BE2C (cell line): ENCODE measurements around the gene GCAT. TPM values are rescaled to one million over a fixed set of nuclear protein-coding genes. Genes with fewer than 3 reads are reported as not detected.

Experiments
- DNase-seq: peaks from one replicate; pipeline ENCODE4 v3.0.0-alpha.2; 2020
- H3K27me3 ChIP-seq: fragments of 250-450 bp; sonication (Bioruptor Pico); 2 replicates; pipeline ENCODE4 v1.5.1; 2020; ENCODE audit warnings: mild to moderate bottlenecking
- H3K36me3 ChIP-seq: fragments of 250-450 bp; sonication (Bioruptor Pico); 2 replicates; pipeline ENCODE4 v1.5.1; 2020; ENCODE audit warnings: mild to moderate bottlenecking
- H3K4me1 ChIP-seq: fragments of 250-450 bp; sonication (Bioruptor Pico); 2 replicates; pipeline ENCODE4 v1.5.1; 2020
- H3K4me3 ChIP-seq: 2 replicates; pipeline ENCODE4 v1.5.1; 2011; ENCODE audit warnings: low read depth, low read length
- H3K9me3 ChIP-seq: fragments of 250-450 bp; sonication (Bioruptor Pico); 2 replicates; pipeline ENCODE4 v1.5.1; 2020
- CTCF ChIP-seq: IDR thresholded peaks from 2 replicates; pipeline ENCODE4 v1.5.1; 2012; ENCODE audit warnings: mild to moderate bottlenecking, low read depth, low read length
- polyA plus RNA-seq: library from polyadenylated mRNA; unstranded; fragments of >200 nt; gene quantifications from one replicate; pipeline ENCODE4 v1.2.1, GENCODE V29; 2012; ENCODE audit warnings: low read depth, missing spikeins; ENCODE audit not compliant: insufficient read length, insufficient read depth

Gene GCAT
- 24.4 TPM for polyA plus RNA-seq

DNA sequence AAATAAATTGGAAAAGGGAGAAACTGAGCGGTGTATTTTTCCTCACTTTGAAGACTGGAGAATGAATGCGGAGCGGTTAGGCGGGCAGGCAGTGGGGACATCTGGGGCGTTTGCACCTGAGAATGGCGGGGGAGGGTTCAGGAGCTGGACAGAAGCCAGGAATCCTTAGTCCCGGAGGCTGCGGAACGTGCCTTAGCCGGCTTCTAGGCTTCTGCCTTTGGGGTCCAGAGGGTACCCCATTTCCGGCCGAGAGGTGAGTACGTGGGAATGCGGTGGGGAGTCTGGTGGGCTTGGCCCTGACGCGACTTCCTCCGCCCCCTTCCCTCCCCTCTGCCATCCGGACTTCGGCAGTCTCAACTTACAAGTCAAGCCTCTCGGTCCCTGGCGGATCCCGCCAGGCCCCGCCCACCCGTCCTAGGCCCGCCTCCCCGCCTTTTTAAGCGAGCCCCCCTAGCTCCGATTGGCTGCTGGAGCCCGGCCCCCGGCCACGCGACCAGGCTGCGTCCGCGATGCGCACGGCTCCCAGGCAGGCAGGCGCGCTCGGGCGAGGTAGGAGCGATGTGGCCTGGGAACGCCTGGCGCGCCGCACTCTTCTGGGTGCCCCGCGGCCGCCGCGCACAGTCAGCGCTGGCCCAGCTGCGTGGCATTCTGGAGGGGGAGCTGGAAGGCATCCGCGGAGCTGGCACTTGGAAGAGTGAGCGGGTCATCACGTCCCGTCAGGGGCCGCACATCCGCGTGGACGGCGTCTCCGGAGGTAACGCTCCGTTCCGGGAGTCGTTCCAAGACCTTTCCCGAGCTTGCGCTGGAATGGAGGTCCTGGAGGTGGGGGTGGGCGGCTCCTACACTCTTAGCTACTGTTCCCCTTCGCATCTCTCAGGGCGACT, at the start of gene GCAT:
GCAT (plus strand) TSS at position 525 of the 884 bp plus-strand sequence; CDS start at position 559, 34 bp downstream.
- peak; percentile 98 for DNase-seq
- H3K4me1 ChIP-seq = peaks cover 4% of the 10 kb centered on the region; the same call in 1 of the 2 replicates
- TF ChIP-seq CTCF = no peak
- no peaks in the 10 kb centered on the region for H3K27me3 ChIP-seq
- no peaks in the 10 kb centered on the region for H3K36me3 ChIP-seq
- H3K4me3 ChIP-seq = peak within 1 kb of the TSS; percentile 96
- no peaks in the 10 kb centered on the region for H3K9me3 ChIP-seq

- no peak overlapping the region for H3K4me3 ChIP-seq
- H3K36me3 ChIP-seq = peaks cover 23% of the 10 kb centered on the region
- no peak for DNase-seq
- H3K4me1 ChIP-seq = peaks cover 2% of the 10 kb centered on the region
- H3K9me3 ChIP-seq = no peaks in the 10 kb centered on the region
- no peak for TF ChIP-seq CTCF
- H3K27me3 ChIP-seq = no peaks in the 10 kb centered on the region
Measured at GRCh38 chr22:37758694-37759093, 49.0 kb upstream of the GCAT start.

DNA sequence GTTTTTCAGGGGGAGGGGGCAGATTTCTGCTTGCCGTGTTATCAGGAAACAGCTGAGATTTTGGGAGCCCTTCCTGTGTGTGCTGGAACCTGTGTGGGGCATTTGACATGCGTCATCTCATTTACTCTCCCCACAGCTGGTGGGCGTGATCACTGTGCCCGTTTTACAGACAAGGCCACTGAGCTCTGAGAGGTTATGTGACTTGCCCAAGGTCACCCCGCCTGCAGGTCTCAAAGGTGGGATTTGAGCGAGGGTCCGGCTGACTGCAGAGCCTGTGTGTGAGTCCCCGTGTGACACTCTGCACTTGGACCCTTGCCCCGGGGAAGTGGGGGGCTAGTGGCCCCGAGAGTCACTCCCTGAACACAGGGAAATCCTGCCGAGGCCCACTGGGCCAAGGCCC, 48.5 kb upstream of the GCAT start:
- Histone ChIP-seq H3K27me3 (no peaks in the 10 kb centered on the region), H3K36me3 (peaks cover 23% of the 10 kb centered on the region), H3K4me1 (peaks cover 2% of the 10 kb centered on the region; the same call in 1 of the 2 replicates), H3K9me3 (no peaks in the 10 kb centered on the region), H3K4me3 (no peak overlapping the region)
- no peak for DNase-seq
- TF ChIP-seq CTCF = no peak

DNA sequence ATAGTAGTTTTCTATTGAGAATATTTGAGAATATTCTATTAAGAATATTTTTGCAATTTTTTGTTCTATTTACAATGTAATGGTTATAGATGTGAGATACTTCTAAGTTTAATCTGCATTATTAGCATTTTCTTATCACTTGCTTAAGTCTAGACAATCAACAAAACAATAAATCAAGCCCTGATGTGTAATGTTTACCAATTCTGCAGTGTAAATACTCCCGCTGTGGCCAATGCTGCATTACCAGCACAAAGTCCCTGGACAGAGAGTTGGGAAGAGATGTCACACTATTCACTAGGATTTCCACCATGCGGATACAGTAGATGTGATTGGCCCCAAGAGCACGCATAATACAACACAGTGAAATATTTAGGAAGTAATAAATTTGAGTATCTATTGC, 47.6 kb upstream of the GCAT start:
- no peak overlapping the region for H3K4me3 ChIP-seq
- H3K4me1 ChIP-seq = peaks cover 2% of the 10 kb centered on the region; the same call in 1 of the 2 replicates
- no peak for DNase-seq
- H3K36me3 ChIP-seq = peaks cover 23% of the 10 kb centered on the region
- no peaks in the 10 kb centered on the region for H3K27me3 ChIP-seq
- no peaks in the 10 kb centered on the region for H3K9me3 ChIP-seq
- no peak for TF ChIP-seq CTCF

GRCh38 chr22:37762389-37762836, 45.3 kb upstream of the GCAT start:
- TF ChIP-seq CTCF = no peak
- peaks cover 2% of the 10 kb centered on the region; the same call in 1 of the 2 replicates for H3K4me1 ChIP-seq
- H3K4me3 ChIP-seq = no peak overlapping the region
- DNase-seq = no peak
- peaks cover 20% of the 10 kb centered on the region for H3K36me3 ChIP-seq
- H3K9me3 ChIP-seq = no peaks in the 10 kb centered on the region
- no peaks in the 10 kb centered on the region for H3K27me3 ChIP-seq

DNA sequence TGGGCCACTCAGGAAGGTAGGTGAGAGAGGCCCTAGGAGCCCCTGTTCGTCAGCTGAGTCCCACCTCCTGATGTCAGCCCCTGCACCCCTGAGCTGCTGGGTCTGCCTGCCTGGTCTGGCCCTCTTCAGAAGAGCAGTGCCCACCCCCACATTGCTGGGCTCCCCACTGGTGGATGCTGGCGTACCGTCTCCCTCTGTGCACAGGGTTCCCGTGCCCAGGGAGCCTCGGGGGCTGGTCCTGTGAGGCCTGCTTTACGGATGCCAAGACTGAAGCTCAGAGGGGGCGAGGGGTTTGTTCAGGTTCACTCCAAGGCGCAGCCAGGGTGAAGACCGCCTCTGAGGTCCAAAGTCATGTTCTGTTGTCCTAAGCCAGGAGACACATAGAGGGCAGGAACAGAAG, 44.7 kb upstream of the GCAT start:
- no peak for DNase-seq
- no peaks in the 10 kb centered on the region for H3K27me3 ChIP-seq
- no peak overlapping the region for H3K4me3 ChIP-seq
- peaks cover 2% of the 10 kb centered on the region; the same call in 1 of the 2 replicates for H3K4me1 ChIP-seq
- H3K36me3 ChIP-seq = peaks cover 15% of the 10 kb centered on the region
- no peaks in the 10 kb centered on the region for H3K9me3 ChIP-seq
- no peak for TF ChIP-seq CTCF
